Testis (tissue), 2 donors: ENCODE measurements around the gene RTN4IP1.

ENCODE experiments used
- CTCF ChIP-seq, 3 experiments: fragments of 450-650 bp in 2 of 3; fragments of 200-600 bp in 1 of 3; sonication (generic) in 1 of 3; IDR thresholded peaks; one replicate each; pipeline ENCODE4 v1.5.1; 2016 to 2019; ENCODE audit warnings: antibody characterized with exemption in 3 of 3, mild to moderate bottlenecking in 2 of 3, moderate library complexity in 1 of 3
- POLR2A ChIP-seq: fragments of 450-650 bp; IDR thresholded peaks from one replicate; pipeline ENCODE4 v1.6.1; 2017; ENCODE audit warnings: antibody characterized with exemption, mild to moderate bottlenecking, moderate library complexity

- TF ChIP-seq CTCF (IDR thresholded peaks at IDR 0.05) = no peak
- TF ChIP-seq POLR2A = no peak
Measured at GRCh38 chr6:106527979-106528378, 101.3 kb downstream of the RTN4IP1 start.
